Tibial nerve (tissue), 4 donors: ENCODE measurements around the gene GULP1. TPM values are rescaled to one million over a fixed set of nuclear protein-coding genes. Genes with fewer than 3 reads are reported as not detected.

Experiments used
- DNase-seq, 2 donors: peaks; one replicate each; pipeline ENCODE4 v3.0.0-alpha.2; 2019; ENCODE audit warnings: low spot score in 2 of 2
- H3K27ac ChIP-seq, 4 donors: fragments of 200-600 bp; sonication (generic) in 3 of 4; one replicate each; pipeline ENCODE4 v1.5.1; 2017 to 2019; ENCODE audit warnings: mild to moderate bottlenecking in 1 of 4
- H3K27me3 ChIP-seq, 2 donors: fragments of 200-600 bp; sonication (generic) in 1 of 2; one replicate each; pipeline versions ENCODE4 v1.5.1 to v1.6.0; 2017 to 2019
- H3K36me3 ChIP-seq, 3 donors: fragments of 200-600 bp; sonication (generic); one replicate each; pipeline ENCODE4 v1.5.1; 2018 to 2019
- H3K4me1 ChIP-seq, 4 donors: fragments of 200-600 bp; sonication (generic) in 3 of 4; one replicate each; pipeline ENCODE4 v1.5.1; 2017 to 2019
- H3K4me3 ChIP-seq, 4 donors: fragments of 200-600 bp; sonication (generic) in 3 of 4; one replicate each; pipeline ENCODE4 v1.5.1; 2017 to 2019; ENCODE audit warnings: mild to moderate bottlenecking in 1 of 4, moderate library complexity in 1 of 4
- H3K9me3 ChIP-seq, 4 donors: fragments of 200-600 bp; sonication (generic) in 3 of 4; one replicate each; pipeline ENCODE4 v1.5.1; 2017 to 2019
- CTCF ChIP-seq, 5 experiments: fragments of 200-600 bp in 3 of 5; fragments of 450-650 bp in 2 of 5; sonication (generic) in 3 of 5; IDR thresholded peaks; one replicate each; pipeline ENCODE4 v1.5.1; 2016 to 2019; ENCODE audit warnings: antibody characterized with exemption in 5 of 5, mild to moderate bottlenecking in 3 of 5, moderate library complexity in 2 of 5
- EP300 ChIP-seq, 2 donors: sonication (generic); formaldehyde crosslinking; IDR thresholded peaks; one replicate each; pipeline ENCODE4 v1.6.1; 2017; ENCODE audit warnings: antibody characterized with exemption in 2 of 2, mild to moderate bottlenecking in 1 of 2
- POLR2A ChIP-seq, 2 donors: fragments of 450-650 bp; IDR thresholded peaks; one replicate each; pipeline ENCODE4 v1.6.1; 2017; ENCODE audit warnings: antibody characterized with exemption in 2 of 2, mild to moderate bottlenecking in 2 of 2, moderate library complexity in 2 of 2
- WGBS, 2 donors: methylation state at CpG; one replicate each; pipeline ENCODE4 v1.1.5; 2018; 5-methylcytosine and 5-hydroxymethylcytosine counted together
- total RNA-seq, 4 donors: library from RNA; depleted of rRNA; stranded (reverse); fragments of >200 nt; gene quantifications; one replicate each; pipeline ENCODE4 v1.1.0, GENCODE V29; 2016

Gene GULP1
- 10 to 100 TPM; 63.4 to 89.2 (median 78.1) TPM for total RNA-seq

- peak within 1 kb of the TSS; percentile 56 to 93 (median 80) for H3K4me3 ChIP-seq
- H3K27ac ChIP-seq, result peak within 1 kb of the TSS; percentile 94 to 99 (median 96)
- DNase-seq, result peak; percentile 53 to 57
- WGBS, 2 donors, result 1% methylated on average over 37 to 57 of the region's 61 CpGs
- no peaks in the 10 kb centered on the region for H3K36me3 ChIP-seq
- H3K27me3 ChIP-seq, result no peaks in the 10 kb centered on the region
- H3K4me1 ChIP-seq, result peaks cover 3 to 36% (median 11%) of the 10 kb centered on the region in 4 donors
- H3K9me3 ChIP-seq, result no peaks in the 10 kb centered on the region
- TF ChIP-seq CTCF (IDR thresholded peaks at IDR 0.05), result peak; percentile 47 to 79 (median 72)
- TF ChIP-seq EP300 (IDR thresholded peaks at IDR 0.05), result peak in 1 of 2 donors; percentile 47
- TF ChIP-seq POLR2A (IDR thresholded peaks at IDR 0.05), result no peak
Observed at GRCh38 chr2:188291617-188292347, at the start of gene GULP1. GULP1 (plus strand) TSS chr2:188291874; CDS start chr2:188477703, 185,829 bp downstream.

GRCh38 chr2:188243381-188243780 is 48.3 kb upstream of the GULP1 start:
- H3K27ac ChIP-seq, result no peak overlapping the region
- H3K36me3 ChIP-seq, result no peaks in the 10 kb centered on the region
- no peak for DNase-seq
- no peaks in the 10 kb centered on the region for H3K27me3 ChIP-seq
- WGBS, 2 donors, result 94 to 96% methylated on average over 1 of the region's 1 CpG
- H3K9me3 ChIP-seq, result peaks cover 0 to 3% (median under 1%) of the 10 kb centered on the region in 4 donors
- H3K4me1 ChIP-seq, result peaks cover 0 to 4% (median 0%) of the 10 kb centered on the region in 4 donors
- no peak for TF ChIP-seq CTCF (IDR thresholded peaks at IDR 0.05)
- TF ChIP-seq EP300 (IDR thresholded peaks at IDR 0.05), result no peak
- no peak for TF ChIP-seq POLR2A (IDR thresholded peaks at IDR 0.05)
- H3K4me3 ChIP-seq, result no peak overlapping the region

GRCh38 chr2:188244383-188244782 is 47.3 kb upstream of the GULP1 start:
- no peaks in the 10 kb centered on the region for H3K9me3 ChIP-seq
- no peak overlapping the region for H3K27ac ChIP-seq
- H3K4me3 ChIP-seq, result no peak overlapping the region
- no peaks in the 10 kb centered on the region for H3K27me3 ChIP-seq
- WGBS, 2 donors, result 89% methylated on average over 3 of the region's 3 CpGs
- TF ChIP-seq POLR2A (IDR thresholded peaks at IDR 0.05), result no peak
- TF ChIP-seq CTCF (IDR thresholded peaks at IDR 0.05), result no peak
- no peak for TF ChIP-seq EP300 (IDR thresholded peaks at IDR 0.05)
- H3K36me3 ChIP-seq, result no peaks in the 10 kb centered on the region
- DNase-seq, result no peak
- H3K4me1 ChIP-seq, result peaks cover 0 to 4% (median 0%) of the 10 kb centered on the region in 4 donors

GRCh38 chr2:188245230-188245629 is 46.4 kb upstream of the GULP1 start:
- Histone ChIP-seq H3K27ac (no peak overlapping the region), H3K36me3 (no peaks in the 10 kb centered on the region), H3K27me3 (no peaks in the 10 kb centered on the region), H3K9me3 (no peaks in the 10 kb centered on the region), H3K4me1 (peaks cover 0 to 4% (median 0%) of the 10 kb centered on the region in 4 donors), H3K4me3 (no peak overlapping the region)
- DNase-seq, result no peak
- TF ChIP-seq EP300 (IDR thresholded peaks at IDR 0.05) (no peak), CTCF (IDR thresholded peaks at IDR 0.05) (no peak), POLR2A (IDR thresholded peaks at IDR 0.05) (no peak)
- 92 to 96% methylated on average over 5 of the region's 5 CpGs for WGBS, 2 donors

GRCh38 chr2:188248513-188248912 is 43.2 kb upstream of the GULP1 start:
- WGBS, 2 donors, result 89% methylated on average over 2 of the region's 2 CpGs
- H3K36me3 ChIP-seq, result no peaks in the 10 kb centered on the region

More at GRCh38 chr2:188248513-188248912, 43.2 kb upstream of the GULP1 start:
- Histone ChIP-seq H3K27me3 (no peaks in the 10 kb centered on the region), H3K4me1 (no peaks in the 10 kb centered on the region), H3K9me3 (no peaks in the 10 kb centered on the region), H3K4me3 (no peak overlapping the region), H3K27ac (no peak overlapping the region)
- DNase-seq, result no peak
- no peak for TF ChIP-seq POLR2A (IDR thresholded peaks at IDR 0.05)
- TF ChIP-seq CTCF (IDR thresholded peaks at IDR 0.05), result no peak
- no peak for TF ChIP-seq EP300 (IDR thresholded peaks at IDR 0.05)
